Epithelial cell of prostate (primary cell): ENCODE measurements around the gene TMCC1.
"Not testable (repeated sequence)": the region's sequence is repeated elsewhere in the genome, so short reads cannot be mapped to it uniquely, and the experiment has no call there.

ENCODE experiments used
- DNase-seq: peaks from one replicate; pipeline ENCODE4 v3.0.0-alpha.2; 2011; ENCODE audit warnings: low read depth, low spot score
- H3K27ac ChIP-seq: fragments of 450-650 bp; 2 replicates; pipeline ENCODE4 v1.5.1; 2017; ENCODE audit warnings: mild to moderate bottlenecking

The TMCC1 gene

GRCh38 chr3:129840707-129841360, 52.7 kb downstream of the TMCC1 start:
- no peak for DNase-seq
- H3K27ac ChIP-seq = no peak overlapping the region

GRCh38 chr3:129838086-129838485, 55.4 kb downstream of the TMCC1 start:
- no peak for DNase-seq
- H3K27ac ChIP-seq = no peak overlapping the region

DNA sequence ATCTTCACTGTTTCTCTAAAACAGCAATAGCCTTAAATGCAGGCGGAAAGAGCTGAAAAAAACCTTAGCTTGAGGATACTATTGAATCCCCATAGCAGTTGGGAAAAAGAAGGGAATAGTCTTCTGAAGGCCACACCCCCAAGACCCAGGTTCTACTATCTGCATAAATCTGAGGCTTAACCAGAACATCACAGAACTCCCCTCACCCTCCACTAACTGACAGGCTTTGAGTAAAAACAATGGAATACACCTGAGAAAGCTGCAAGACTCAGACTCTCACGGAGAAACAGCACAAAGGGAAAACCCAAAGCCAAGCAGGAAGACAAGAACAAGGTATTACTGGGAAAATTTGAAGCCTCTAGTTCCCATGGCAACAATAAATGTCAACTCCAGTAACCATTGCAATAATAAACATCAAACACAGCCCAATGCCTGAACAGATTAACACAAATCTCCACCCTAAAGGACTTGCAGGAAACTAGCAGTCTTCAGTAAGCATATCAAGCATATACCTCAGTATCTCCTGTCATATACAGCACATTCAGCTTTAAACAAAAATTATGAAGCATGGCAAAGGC, 56.4 kb downstream of the TMCC1 start:
- no peak overlapping the region for H3K27ac ChIP-seq
- DNase-seq = no peak

DNA sequence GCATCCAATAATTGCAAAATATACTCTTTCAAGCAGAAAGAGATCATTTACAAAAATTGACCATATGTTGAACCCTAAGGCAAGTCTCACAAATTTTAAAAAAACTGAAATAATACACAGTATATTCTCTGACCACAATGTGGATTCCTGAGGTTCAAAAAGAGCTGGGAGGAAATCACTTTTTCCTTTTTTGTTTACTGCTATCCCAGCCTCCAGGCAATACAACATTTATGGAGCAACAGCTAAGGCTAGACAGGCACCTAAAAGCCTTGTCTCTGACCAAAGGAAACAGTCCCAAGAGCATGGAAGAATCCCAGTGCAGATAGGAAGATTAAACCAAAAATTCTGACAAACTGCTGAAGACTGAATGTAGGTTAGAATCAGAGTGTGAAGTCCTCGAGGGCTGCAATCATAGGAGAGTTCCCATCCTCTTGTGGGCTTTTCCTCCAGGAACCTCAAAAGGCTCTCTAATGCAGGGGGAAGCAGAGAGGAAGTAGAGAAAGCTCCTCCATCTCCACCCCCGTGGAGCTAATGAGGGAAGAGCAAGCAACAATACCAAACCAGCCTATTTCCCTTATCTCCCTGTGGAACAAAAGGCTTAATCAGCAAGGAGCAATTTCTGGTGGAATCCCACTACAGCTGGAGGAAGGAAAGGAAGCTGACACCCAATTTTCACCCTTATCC, 57.0 kb downstream of the TMCC1 start:
- no peak for DNase-seq
- no peak overlapping the region for H3K27ac ChIP-seq

DNA sequence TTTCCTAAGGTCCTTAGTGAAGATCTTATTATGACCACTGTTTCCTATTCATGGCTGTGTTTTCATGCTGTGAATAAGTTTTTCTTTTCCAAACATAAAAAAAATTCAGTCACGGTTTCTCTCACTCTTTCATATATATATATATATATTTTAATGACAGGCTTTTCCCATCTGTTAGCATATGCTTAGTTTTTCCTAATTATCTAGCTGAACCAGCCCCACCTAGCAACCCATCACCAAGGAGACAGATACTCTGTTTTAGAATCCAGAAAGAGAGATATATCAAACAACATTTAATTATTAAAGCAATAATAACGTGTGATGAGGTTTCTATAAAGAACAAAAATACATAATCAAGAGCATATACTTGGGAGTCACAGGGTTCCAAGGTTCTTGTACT, 58.3 kb downstream of the TMCC1 start:
- DNase-seq = no peak
- no peak overlapping the region for H3K27ac ChIP-seq

DNA sequence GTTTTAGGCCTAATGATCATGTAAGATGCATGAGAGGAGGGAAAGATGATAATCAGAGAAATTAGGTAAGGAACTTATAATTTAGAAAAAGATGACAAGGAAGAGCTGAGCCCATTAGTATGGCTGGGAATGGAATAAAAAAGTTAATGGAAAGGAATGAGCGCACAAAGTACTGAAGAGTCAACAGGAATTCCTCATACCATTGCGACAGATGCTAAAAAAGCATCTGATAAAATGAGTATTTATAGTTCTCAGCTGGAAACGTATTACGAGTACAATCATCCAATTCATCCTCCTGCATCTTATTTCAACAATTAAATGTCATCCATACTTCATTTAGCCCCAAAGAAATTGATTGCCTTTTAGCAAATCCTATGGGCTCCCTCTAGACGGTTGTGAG, 58.9 kb downstream of the TMCC1 start:
- no peak for DNase-seq

DNA sequence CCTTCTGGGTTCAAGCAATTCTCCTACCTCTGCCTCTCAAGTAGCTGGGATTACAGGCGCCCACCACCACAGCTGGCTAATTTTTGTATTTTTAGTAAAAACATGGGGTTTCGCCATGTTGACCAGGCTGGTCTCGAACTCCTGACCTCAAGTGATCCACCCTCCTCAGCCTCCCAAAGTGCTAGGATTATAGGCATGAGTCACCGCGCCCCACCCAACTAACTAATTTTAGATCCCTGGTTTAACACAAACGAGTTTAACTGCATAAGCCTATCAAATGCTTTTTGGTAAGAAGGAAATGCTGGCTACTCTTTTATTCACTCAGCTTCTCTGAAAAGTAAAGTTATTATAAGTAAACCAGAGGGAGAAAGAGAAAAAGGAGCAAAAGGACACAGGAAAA, 61.6 kb downstream of the TMCC1 start:
- DNase-seq, H3K27ac ChIP-seq: not testable (repeated sequence)

More for the DNA sequence above, 58.9 kb downstream of the TMCC1 start:
- no peak overlapping the region for H3K27ac ChIP-seq

- no peak overlapping the region for H3K27ac ChIP-seq
- DNase-seq = no peak
Measured at GRCh38 chr3:129831503-129831902, 62.0 kb downstream of the TMCC1 start.

DNA sequence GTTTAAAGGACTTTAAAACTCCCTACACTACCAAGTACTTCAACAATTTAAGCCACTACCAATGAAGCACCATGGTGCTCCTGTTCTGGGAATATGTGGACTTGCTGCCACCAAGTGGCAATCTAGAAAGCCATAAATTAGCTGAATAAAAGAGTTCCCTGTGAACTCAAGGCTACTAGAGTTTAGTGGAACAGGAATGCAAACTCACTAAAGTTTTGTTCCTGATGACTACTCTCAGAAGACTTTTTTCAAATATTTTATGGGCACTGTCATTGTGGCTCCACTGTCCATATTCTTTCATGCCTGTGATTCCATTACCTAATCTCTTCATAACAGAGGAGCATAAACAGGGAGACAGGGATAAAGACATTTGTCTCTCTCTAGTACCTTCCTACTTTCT, 63.9 kb downstream of the TMCC1 start:
- peak; percentile 45 for DNase-seq
- peak overlapping the region; percentile 40 for H3K27ac ChIP-seq

DNA sequence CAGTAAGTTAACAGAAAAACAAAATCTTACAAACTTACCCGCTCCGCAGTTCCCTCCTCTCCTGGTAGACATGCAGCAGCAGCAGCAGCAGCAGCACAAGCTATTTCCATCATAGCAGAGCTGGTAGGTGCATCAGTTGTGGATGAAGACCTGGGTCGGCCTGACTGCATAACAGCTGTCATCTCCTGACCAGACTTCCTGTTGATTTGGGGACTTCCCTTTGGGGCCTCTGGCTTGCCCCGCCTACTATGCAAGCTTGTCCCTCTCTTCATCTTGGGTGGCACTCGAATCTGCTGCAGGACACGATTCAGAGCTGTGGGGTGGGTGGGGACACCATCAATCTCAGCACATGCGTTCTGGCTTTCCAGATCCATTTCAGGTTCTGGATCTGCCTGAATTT, 65.7 kb downstream of the TMCC1 start:
- DNase-seq = no peak
- no peak overlapping the region for H3K27ac ChIP-seq

DNA sequence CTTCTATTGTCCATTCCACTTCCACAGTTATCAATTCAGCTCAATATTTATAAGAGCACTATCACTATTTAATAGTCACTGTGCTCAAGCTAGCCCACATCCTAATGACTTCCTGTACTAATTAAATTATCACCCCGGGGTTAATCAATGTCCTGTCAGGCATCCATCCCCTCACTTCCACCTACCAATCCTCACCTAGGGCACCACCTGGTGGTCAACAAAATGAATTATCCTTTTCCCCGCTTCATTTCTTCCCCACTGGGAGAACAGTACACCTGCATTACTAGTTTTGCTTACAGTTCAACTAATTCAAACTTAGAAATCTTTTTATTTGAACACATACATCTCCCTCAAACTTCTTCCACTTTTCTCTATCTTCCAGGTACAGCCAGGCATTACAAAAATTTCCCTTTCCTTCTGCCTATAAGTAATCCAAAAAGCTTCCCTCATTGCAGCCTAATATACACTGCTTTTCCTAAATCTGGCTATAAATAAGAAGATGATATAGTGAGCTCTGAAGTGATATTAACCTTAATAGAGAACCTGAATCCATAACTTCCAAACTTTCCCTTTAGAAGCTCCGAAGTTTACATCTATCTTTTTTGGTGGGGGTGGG, 68.5 kb downstream of the TMCC1 start:
- DNase-seq = no peak
- no peak overlapping the region for H3K27ac ChIP-seq

- DNase-seq = no peak
- no peak overlapping the region for H3K27ac ChIP-seq
Measured at GRCh38 chr3:129822679-129823078, 70.8 kb downstream of the TMCC1 start.

DNA sequence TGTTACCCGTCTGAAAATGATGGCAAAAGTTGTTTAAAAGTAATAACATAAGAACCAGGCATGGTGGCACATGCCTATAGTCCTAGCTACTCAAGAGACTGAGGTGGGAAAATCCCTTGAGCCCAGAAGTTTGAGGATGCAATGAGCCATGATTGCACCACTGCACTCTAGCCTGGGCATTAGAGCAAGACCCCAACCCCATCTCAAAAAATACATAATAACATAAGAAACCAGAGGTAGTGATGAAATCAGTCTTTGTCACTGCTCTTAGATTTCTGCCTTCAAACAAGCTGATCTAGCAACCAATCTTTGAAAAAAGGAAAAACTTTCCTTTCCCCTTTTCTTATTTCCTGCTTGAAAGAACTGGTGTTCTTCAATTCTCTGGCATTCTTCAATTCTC, 71.3 kb downstream of the TMCC1 start:
- no peak overlapping the region for H3K27ac ChIP-seq
- no peak for DNase-seq

GRCh38 chr3:129820587-129820986, 72.9 kb downstream of the TMCC1 start:
- DNase-seq = no peak
- H3K27ac ChIP-seq = no peak overlapping the region

DNA sequence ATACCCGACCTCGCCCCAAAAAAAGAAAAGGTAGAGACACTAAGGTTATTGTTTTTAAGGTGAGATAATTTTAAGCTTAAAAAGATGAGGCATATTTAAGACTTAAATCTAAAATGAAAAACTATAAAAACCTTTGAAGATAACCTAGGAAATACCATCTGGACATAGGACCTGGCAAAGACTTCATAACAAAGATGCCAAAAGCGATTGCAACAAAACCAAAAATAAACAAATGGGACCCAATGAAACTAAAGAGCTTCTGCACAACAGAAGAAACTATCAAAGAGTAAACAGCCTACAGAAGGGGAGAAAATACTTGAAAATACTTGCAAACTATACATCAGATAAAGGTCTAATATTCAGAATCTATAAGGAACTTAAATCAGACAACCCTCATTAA, 80.9 kb downstream of the TMCC1 start:
- DNase-seq = no peak
- no peak overlapping the region for H3K27ac ChIP-seq

- H3K27ac ChIP-seq = no peak overlapping the region
- DNase-seq = no peak
Measured at GRCh38 chr3:129809297-129809696, 84.2 kb downstream of the TMCC1 start.

GRCh38 chr3:129796146-129796545, 97.4 kb downstream of the TMCC1 start:
- peak overlapping the region; percentile 100 for H3K27ac ChIP-seq
- DNase-seq = no peak

DNA sequence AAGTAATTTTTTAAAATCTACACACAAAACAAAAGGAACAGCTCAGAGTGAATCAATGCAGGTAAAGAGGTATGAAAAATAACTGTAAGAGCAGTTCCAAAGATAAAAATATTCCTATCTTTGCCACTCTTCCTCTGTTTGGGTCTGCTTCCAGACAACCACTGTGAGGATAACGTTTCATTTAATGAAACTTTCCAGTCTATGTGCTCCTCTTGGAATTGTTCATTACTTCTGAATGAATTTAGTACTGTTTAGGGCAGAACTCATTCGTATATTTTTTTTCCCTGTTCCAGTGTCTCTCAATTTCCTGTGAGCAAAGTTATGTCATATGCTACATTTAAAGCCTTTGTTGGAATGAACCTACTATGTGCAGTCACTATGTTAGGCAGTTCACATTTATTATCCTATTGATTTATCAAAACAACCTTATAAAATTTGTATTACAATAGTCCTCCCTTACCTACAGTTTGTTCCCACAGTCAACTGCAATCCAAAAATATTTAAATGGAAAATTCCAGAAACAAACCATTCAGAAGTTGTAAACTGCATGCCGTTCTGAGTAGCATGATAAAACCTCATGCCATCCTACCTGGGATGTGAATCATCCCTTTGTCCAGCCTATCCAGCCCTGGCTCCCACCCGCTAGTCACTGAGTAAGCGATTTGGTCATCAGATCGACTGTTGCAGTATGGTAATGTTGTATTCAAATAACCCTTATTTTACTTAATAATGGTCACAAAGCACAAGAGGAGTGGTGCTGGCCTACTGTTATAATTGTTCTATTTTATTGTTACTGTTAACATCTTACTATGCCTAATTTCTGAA, 98.1 kb downstream of the TMCC1 start:
- peak overlapping the region; percentile 100 for H3K27ac ChIP-seq

DNA sequence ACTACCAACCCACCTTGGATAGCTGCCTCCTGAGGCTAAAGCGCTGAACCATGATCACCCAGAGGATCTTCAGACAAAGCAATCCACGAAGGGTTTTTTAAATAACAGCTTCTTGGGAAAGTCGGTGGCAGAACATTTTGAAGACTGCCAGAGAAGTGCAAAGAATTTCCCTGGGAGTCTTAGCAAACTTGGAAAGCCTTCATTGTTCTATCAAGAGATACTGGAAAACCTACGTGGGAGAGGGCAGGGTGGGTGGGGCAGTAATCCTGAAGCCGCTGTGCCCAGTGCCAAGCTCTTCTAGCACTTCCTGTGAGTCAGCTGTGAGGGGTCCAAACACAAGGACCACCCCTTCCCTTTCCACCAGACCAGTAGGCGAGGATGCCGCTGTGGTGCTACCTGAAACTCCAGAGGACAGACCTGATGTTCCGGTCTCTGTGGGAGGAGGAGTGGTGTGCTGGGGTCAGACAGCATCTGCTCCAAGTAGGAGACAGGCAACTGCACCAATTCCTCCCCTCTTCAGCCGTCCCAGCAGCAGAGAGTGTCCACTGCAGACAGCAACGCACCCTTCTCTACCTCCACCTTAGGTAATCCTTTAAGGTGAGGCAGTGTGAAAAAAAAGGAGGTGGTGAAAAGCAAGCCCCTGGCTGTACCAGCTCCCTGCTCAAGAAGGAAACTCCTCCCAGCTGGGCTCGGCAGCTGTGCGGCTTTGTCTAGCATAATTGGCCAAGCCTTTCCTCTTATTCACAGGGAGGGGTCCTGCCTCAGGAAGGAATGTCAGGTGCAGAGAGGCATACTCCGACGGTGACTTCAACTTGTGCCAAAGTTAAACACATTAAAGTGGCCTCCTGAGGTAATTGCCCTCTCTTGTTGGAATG, 99.0 kb downstream of the TMCC1 start:
- DNase-seq = peak; percentile 95
- H3K27ac ChIP-seq = peak overlapping the region; percentile 100

More for the DNA sequence above, 98.1 kb downstream of the TMCC1 start:
- peak; percentile 80 for DNase-seq

- no peak for DNase-seq
- H3K27ac ChIP-seq = peak overlapping the region; percentile 100
Measured at GRCh38 chr3:129793942-129794310, 99.6 kb downstream of the TMCC1 start.
